KBM-7 (cell line): ENCODE data around the gene ARAP2.

Experiments
- DNase-seq: peaks from one replicate; pipeline ENCODE4 v3.0.0-alpha.2; 2015
- in situ Hi-C: fragments of 300-500 bp; cut with MboI; formaldehyde crosslinking; loops from 2 replicates; pipeline ENCODE4 v1.14.3; 2020; ENCODE audit warnings: low sequenced_read_pairs, low pct_unique_long_range_greater_than_20kb, mixed read lengths

ARAP2 gene

DNA sequence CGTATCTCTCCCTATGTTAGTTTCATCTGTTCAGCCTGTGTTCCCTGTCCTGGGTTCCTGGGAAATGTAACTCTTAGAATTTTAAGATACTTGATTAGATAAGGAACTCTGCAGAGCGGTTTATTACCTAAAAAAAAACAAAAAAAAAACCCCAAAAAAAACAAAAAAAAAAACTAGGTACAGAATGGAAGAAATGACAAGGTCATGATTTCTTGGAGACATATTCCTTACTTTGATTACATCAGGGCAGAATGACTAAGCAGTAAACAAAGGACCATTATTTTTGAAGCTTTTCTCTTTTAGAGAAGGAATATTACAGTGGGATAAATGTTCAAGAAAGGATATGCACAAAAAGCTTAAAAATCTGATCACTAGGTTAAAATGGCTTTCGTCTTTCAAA, 171.8 kb downstream of the ARAP2 start:
- DNase-seq: no peak

DNA sequence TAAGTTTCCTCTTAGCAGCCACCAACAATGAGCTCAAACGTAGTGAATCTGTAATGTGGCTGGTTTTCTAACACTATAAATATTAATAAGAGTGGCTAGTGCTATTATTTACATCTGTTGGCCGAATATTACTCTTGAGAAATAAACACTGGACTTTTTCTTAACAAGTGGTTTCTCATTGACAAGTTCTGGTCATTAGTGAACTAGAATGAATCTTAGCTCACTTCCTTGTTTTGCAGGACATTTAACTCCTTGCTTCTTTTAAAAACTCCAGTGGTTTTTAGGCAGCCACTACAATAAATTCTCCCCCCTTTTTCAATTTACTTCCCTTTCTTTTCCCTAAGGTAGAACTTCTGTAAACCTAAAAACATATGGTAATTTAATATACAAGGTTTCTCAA, 177.2 kb downstream of the ARAP2 start:
- peak; percentile 41 for DNase-seq
- in situ Hi-C loops: no loop called here

More for the DNA sequence above, 171.8 kb downstream of the ARAP2 start:
- in situ Hi-C loops: no loop called here

- no peak for DNase-seq
- in situ Hi-C loops: no loop called here
Measured at GRCh38 chr4:36065274-36065871, 178.9 kb downstream of the ARAP2 start.

- no peak for DNase-seq
- in situ Hi-C loops: no loop called here
Measured at GRCh38 chr4:36064117-36064516, 180.2 kb downstream of the ARAP2 start.

- in situ Hi-C loops: no loop called here
- DNase-seq: no peak
Measured at GRCh38 chr4:36056136-36056535, 188.2 kb downstream of the ARAP2 start.

GRCh38 chr4:36054694-36055422, 189.5 kb downstream of the ARAP2 start:
- in situ Hi-C loops: no loop called here
- no peak for DNase-seq

- in situ Hi-C loops: no loop called here
Measured at GRCh38 chr4:36053930-36054329, 190.4 kb downstream of the ARAP2 start.

DNA sequence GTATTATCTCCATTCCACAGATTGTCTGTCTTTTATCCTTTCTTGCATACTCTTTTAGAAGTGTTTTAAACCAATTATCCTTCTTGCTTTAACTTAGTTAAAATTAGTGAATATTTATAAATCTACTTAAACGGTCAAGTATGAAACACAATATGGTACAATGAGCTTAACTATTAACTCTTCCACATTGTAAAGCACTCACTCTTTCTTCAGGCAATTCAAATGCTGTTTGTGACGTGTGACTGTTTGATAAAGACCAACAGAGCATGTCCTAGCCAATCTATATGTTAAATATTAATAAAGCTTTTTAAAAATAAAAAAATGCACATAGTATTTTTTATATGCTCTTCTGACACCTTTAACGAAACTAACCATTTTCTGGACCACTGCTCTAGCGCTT, 192.7 kb downstream of the ARAP2 start:
- in situ Hi-C loops: no loop called here
- DNase-seq: no peak

More at GRCh38 chr4:36053930-36054329, 190.4 kb downstream of the ARAP2 start:
- no peak for DNase-seq

- in situ Hi-C loops: no loop called here
- DNase-seq: no peak
Measured at GRCh38 chr4:36046026-36046425, 198.3 kb downstream of the ARAP2 start.

DNA sequence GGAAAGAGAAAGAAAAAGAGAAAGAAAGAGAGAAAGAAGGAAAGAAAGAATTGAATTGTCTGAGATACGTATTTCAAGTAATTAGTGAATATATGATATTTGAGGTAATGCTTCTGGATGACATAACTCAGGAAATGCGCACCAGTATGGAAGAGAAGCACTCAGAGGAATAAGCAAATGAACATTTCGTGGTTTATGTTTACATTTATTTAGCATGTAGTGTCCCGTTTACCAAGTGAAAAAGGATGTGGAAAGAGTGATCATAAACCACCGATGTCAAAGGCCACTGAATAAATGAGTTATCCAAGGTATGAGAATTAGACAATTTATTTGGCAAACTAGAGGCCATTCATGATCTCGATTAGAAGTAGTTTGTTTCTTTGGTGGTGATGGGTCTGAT, 200.4 kb downstream of the ARAP2 start:
- in situ Hi-C loops: no loop called here
- DNase-seq: no peak

DNA sequence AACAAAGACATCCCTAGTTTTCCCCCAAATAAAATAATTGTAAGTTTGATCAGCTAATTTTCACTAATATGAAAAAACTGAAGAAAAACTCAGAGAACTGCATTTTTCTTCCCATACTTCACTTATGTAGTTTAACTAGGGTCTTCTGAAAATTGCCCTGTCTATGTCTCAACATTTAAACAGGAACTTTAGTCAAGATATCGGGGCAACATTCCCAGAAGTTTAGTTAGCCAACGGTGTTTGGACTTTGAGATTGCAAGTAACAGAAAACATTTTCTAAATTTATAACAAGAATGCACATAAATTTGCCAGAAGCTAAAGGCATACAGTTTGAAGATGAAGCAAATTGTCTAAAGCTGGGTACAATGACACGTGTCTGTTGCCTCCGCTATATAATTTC, 201.1 kb downstream of the ARAP2 start:
- in situ Hi-C loops: no loop called here
- DNase-seq: no peak

GRCh38 chr4:36042122-36042970, 202.0 kb downstream of the ARAP2 start:
- in situ Hi-C loops: no loop called here
- no peak for DNase-seq

GRCh38 chr4:36041340-36041739, 203.0 kb downstream of the ARAP2 start:
- no peak for DNase-seq
- in situ Hi-C loops: no loop called here

DNA sequence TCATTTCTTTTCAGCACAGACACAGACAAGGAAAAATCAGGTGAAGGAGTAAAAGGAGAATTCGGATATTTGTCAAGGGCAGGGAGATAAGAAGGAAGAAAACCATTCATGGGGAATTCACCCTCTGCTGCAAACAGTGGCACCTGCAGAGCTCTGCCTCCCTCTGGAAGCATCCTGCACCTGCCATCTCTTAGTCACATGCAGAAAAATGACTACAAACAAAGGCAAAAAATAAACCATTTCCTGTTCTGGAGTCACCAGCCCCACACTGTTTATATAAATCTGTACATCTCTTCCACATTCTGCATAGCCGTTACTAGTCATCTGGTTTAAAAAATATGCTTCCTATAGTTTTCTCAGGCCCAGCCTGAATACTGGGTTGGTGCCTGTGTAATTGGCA, 205.3 kb downstream of the ARAP2 start:
- no peak for DNase-seq
- in situ Hi-C loops: no loop called here

DNA sequence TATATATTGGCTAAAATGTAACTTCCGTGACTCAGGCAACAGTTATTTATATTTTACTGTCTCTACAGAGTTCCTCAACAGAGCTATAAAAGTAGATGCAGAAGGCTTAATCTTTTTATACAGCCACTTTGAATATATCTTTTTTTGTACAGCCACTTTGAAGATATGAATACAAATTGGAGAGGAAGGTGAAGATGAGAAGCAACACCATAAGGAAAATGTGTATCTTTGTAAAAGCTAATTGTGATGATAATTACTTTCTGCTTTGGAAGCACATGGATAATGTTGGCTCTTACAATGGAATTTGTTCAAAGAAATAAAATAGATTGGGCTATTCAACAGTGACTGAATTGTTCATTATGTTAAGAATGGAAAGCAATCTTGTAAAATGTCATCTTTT, 205.8 kb downstream of the ARAP2 start:
- in situ Hi-C loops: no loop called here
- DNase-seq: no peak

GRCh38 chr4:36037127-36037526, 207.2 kb downstream of the ARAP2 start:
- in situ Hi-C loops: no loop called here
- DNase-seq: no peak

- DNase-seq: no peak
- in situ Hi-C loops: no loop called here
Measured at GRCh38 chr4:36029951-36030350, 214.4 kb downstream of the ARAP2 start.

DNA sequence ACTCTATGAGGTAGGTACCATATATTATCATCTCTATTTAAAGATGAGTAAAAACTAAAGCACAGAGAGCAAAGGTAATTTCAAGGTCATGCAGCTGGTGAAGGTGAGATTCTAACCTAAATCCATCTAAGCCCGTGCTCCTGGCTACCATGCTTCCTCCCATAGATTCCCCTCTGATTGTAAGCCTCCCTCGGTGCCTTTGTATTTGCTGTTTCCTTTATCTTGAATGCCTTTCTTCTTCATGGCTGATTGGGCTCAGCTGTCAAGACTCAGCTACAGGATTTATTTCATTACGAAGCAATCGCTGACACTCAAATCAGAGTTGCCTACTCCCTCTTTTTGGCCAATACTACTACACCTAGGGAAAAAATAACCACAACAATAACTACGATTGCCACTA, 217.1 kb downstream of the ARAP2 start:
- in situ Hi-C loops: no loop called here

GRCh38 chr4:36026348-36026880, 217.9 kb downstream of the ARAP2 start:
- in situ Hi-C loops: no loop called here
- no peak for DNase-seq

More for the DNA sequence above, 217.1 kb downstream of the ARAP2 start:
- DNase-seq: no peak
